ENCODE results near the gene TMUB1. TPM values are rescaled to one million over a fixed set of nuclear protein-coding genes. Genes with fewer than 3 reads are reported as not detected.

Gene TMUB1
- total RNA-seq, 1 donor from 2014 or later: 40.3 TPM

- intact Hi-C loops (cut with DNase I): no loop called here
- no peak for DNase-seq (ENCODE audit: extremely low spot score in 2 of 2)
- peaks cover 17% of the 10 kb centered on the region for H3K4me1 ChIP-seq
- H3K36me3 ChIP-seq: peaks cover 0 to 73% of the 10 kb centered on the region in 2 donors
- no peaks in the 10 kb centered on the region for H3K27me3 ChIP-seq
- H3K4me3 ChIP-seq: no peak overlapping the region
- H3K9me3 ChIP-seq: no peaks in the 10 kb centered on the region
- no peak for TF ChIP-seq CTCF (IDR thresholded peaks at IDR 0.05)
- no peak for TF ChIP-seq POLR2A (IDR thresholded peaks at IDR 0.05)
- no peak for TF ChIP-seq POLR2AphosphoS5 (IDR thresholded peaks at IDR 0.05; ENCODE audit: insufficient read depth in 1 of 2, low read depth in 1 of 2)
- no peak overlapping the region for H3K27ac ChIP-seq
Observed at GRCh38 chr7:151073990-151074389, 9.3 kb downstream of the TMUB1 start.

- Histone ChIP-seq H3K4me1 (no peaks in the 10 kb centered on the region), H3K27me3 (no peaks in the 10 kb centered on the region), H3K9me3 (no peaks in the 10 kb centered on the region), H3K36me3 (peaks cover 0 to 96% of the 10 kb centered on the region in 2 donors), H3K27ac (no peak overlapping the region), H3K4me3 (no peak overlapping the region)
- intact Hi-C loops (cut with DNase I): no loop called here
- TF ChIP-seq POLR2AphosphoS5 (IDR thresholded peaks at IDR 0.05; ENCODE audit: insufficient read depth in 1 of 2, low read depth in 1 of 2): no peak
- DNase-seq (ENCODE audit: extremely low spot score in 2 of 2): no peak
Observed at GRCh38 chr7:151071032-151071866, 12.0 kb downstream of the TMUB1 start.

GRCh38 chr7:151070574-151070960 is 12.7 kb downstream of the TMUB1 start:
- no peak for DNase-seq (ENCODE audit: extremely low spot score in 2 of 2)
- TF ChIP-seq POLR2A (IDR thresholded peaks at IDR 0.05): no peak
- no peak for TF ChIP-seq POLR2AphosphoS5 (IDR thresholded peaks at IDR 0.05; ENCODE audit: insufficient read depth in 1 of 2, low read depth in 1 of 2)
- no peak for TF ChIP-seq CTCF (IDR thresholded peaks at IDR 0.05)
- peaks cover 0 to 96% of the 10 kb centered on the region in 2 donors for H3K36me3 ChIP-seq
- H3K4me1 ChIP-seq: no peaks in the 10 kb centered on the region
- no peak overlapping the region for H3K4me3 ChIP-seq
- no peaks in the 10 kb centered on the region for H3K9me3 ChIP-seq
- no peak overlapping the region for H3K27ac ChIP-seq
- intact Hi-C loops (cut with DNase I): no loop called here
- H3K27me3 ChIP-seq: no peaks in the 10 kb centered on the region

- Histone ChIP-seq H3K27ac (no peak overlapping the region), H3K9me3 (no peaks in the 10 kb centered on the region), H3K4me3 (no peak overlapping the region), H3K4me1 (no peaks in the 10 kb centered on the region), H3K36me3 (peaks cover 0 to 96% of the 10 kb centered on the region in 2 donors), H3K27me3 (no peaks in the 10 kb centered on the region)
- TF ChIP-seq CTCF (IDR thresholded peaks at IDR 0.05) (no peak), POLR2AphosphoS5 (IDR thresholded peaks at IDR 0.05; ENCODE audit: insufficient read depth in 1 of 2, low read depth in 1 of 2) (no peak), POLR2A (IDR thresholded peaks at IDR 0.05) (no peak)
- intact Hi-C loops (cut with DNase I): no loop called here
- no peak for DNase-seq (ENCODE audit: extremely low spot score in 2 of 2)
Observed at GRCh38 chr7:151069841-151070573, 13.3 kb downstream of the TMUB1 start.

GRCh38 chr7:151068069-151068773 is 15.1 kb downstream of the TMUB1 start:
- Histone ChIP-seq H3K9me3 (no peaks in the 10 kb centered on the region), H3K4me1 (peaks cover 6% of the 10 kb centered on the region), H3K36me3 (peaks cover 0 to 91% of the 10 kb centered on the region in 2 donors), H3K27me3 (no peaks in the 10 kb centered on the region), H3K27ac (no peak overlapping the region), H3K4me3 (no peak overlapping the region)
- TF ChIP-seq CTCF (IDR thresholded peaks at IDR 0.05): no peak
- no peak for TF ChIP-seq POLR2AphosphoS5 (IDR thresholded peaks at IDR 0.05; ENCODE audit: insufficient read depth in 1 of 2, low read depth in 1 of 2)
- TF ChIP-seq POLR2A (IDR thresholded peaks at IDR 0.05): no peak
- DNase-seq (ENCODE audit: extremely low spot score in 2 of 2): no peak
- intact Hi-C loops (cut with DNase I): no loop called here
